Dedifferentiated amniotic fluid mesenchymal stem cell (primary cell): ENCODE measurements around the gene RC3H1.
"Not testable (repeated sequence)": the region's sequence is repeated elsewhere in the genome, so short reads cannot be mapped to it uniquely, and the experiment has no call there.

ENCODE experiments used
- DNase-seq: peaks from one replicate; pipeline ENCODE4 v3.0.0-alpha.2; 2016; ENCODE audit errors: extremely low spot score

Gene RC3H1

GRCh38 chr1:173954179-173954578, 68.0 kb downstream of the RC3H1 start:
- no peak for DNase-seq

DNA sequence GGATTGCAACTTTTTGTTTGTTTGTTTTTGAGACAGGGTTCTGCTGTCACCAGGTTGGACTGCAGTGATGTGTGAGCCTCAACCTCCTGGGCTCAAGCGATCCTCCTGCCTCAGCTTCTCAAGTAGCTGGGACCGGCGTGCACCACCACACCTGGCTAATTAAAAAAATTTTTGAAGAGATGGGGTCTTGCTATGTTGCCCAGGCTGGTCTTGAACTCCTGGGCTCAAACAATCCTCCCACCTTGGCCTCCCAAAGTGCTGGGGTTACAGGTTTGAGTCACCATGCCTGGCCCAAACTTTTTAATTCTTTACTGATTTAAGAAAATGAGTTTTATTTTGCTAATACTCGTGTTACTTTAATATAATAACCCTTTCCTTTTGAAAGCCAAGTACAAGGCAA, 73.6 kb downstream of the RC3H1 start:
- no peak for DNase-seq

GRCh38 chr1:173946380-173946921, 75.7 kb downstream of the RC3H1 start:
- no peak for DNase-seq

DNA sequence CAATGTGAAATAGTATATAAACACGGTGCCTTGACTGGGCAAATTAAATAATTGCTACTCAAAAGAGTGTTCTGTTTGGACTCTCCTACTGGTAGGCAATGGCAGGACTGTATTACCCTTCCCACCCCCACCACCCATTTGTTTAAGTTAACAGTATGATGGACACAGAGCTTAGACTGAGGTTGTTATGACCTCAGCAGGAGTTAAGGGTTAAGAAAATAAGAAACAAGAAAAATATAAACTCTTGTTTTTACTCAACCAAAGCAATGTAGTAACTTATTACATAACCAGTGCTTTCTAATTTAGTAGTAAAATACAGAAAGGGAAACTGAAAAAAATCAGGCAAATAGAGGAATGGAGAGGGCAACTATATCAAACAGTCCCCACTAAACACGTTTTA, 85.1 kb downstream of the RC3H1 start:
- DNase-seq, result no peak

DNA sequence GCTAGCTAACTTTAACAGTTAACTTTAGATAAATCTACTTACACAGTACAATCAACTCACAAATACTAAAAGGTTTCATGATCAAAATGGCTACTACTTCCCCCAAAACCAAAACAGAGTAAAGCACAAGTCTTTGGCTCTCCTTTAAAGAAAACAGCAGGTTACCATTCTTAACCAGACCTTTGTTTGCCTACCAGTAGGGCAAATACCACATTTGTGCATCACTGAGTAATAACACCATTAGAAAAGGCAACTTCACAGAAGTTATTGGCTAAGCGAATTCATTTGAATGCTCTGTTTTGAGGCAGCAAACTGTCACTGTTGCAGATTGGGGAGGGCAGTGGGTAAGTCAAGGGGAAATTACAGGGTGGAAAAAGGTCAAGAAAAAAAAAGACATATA, 87.7 kb downstream of the RC3H1 start:
- DNase-seq, result no peak

DNA sequence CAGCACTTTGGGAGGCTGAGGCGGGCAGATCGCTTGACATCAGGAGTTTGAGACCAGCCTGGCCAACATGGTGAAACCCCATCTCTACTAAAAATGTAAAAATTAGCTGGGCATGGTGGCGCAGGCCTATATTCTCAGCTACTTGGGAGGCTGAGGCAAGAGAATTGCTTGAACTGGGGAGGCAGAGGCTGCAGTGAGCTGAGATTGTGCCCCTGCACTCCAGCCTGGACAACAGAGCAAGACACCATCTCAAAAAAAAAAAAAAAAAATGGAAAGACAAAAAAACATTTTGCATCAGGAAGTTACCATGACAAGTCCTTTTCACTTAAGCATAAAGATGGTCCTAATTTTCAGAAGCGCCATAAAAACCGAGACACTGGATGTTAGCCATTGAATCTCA, 91.6 kb downstream of the RC3H1 start:
- not testable (repeated sequence) for DNase-seq

DNA sequence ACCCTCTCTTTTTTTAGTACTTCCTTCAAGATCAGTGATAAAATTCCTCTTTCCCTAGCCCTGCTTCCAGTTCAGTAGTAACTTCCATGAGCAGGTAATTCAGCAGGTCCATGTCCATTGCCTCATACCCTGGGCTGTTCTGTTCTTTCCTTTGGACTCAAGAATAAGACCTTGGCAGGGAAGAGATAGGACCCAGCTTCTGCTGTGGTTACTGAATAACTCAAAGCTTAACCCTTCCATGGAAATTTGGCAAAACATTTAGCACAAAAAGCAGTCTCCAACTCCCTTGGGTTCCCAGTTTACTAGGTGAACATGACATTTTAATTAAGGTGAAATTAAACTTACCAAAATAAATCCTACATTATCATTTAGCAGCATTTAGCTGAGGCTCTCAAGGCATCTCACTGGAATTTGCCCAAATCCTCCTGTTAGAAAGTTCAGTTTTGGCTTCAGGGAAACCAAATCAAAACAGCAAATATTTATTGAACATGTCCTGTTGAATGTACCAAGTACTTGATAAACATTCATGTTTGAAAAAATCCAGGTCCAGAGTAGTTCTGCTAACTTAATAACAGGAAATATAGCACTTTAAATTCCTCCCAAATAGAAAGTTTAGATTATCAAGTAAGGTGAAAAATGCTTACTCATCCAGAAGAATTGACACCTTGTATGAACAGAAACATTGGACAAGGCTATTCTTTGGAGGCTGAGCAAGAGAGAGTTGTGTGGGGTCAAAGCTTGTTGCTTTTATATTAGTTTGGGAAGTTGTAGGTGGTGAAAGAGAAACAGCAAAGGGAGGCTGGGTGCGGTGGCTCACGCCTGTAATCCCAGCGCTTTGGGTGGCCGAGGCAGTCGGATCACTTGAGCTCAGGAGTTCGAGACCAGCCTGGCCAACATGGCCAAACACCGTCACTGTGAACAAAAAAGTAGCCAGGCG, 96.6 kb downstream of the RC3H1 start:
- DNase-seq, result no peak

DNA sequence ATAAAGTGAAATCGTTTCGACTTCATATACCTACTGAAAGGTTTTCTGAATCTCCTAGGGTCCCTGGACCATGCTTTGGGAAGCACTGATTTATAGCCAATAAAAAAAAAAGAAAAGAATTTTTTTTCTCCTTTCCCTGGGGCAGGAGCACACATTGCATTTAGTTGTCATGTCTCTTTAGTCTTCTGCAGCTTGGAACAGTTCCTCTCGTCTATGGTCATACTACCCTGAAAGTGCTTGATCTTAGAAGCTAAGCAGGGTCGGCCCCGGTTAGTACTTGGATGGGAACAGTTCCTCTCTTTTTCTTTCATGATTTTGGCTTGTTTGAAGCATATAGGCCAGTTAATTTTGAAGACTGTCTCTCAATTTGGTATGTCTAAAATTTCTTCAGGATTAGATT, 101.3 kb downstream of the RC3H1 start:
- DNase-seq, result no peak

GRCh38 chr1:173917635-173918493, 104.3 kb downstream of the RC3H1 start:
- no peak for DNase-seq

DNA sequence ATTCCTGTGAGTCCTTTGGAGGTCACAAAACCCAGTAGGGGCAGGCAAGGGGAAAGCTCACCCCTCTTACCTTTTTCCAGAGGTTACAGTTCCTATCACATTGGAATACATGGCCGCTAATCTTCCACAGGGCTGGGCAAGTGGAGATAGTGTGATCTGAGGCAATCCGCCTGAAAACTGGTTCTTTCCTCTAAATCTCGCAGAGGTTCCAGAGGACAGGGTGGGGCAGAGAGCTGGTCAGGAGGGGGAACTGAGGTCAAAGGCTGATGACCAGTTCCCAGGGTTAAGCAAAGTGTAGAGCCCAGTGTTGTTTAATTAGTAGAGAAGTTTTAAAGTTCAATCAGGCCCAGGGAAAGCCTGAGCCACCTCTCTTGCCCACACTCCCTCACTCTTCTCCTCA, 105.0 kb downstream of the RC3H1 start, which contains the start of gene SERPINC1:
SERPINC1 (minus strand) TSS at position 179 of the 400 bp plus-strand sequence; CDS start at position 111, 68 bp downstream.
- DNase-seq, result no peak

DNA sequence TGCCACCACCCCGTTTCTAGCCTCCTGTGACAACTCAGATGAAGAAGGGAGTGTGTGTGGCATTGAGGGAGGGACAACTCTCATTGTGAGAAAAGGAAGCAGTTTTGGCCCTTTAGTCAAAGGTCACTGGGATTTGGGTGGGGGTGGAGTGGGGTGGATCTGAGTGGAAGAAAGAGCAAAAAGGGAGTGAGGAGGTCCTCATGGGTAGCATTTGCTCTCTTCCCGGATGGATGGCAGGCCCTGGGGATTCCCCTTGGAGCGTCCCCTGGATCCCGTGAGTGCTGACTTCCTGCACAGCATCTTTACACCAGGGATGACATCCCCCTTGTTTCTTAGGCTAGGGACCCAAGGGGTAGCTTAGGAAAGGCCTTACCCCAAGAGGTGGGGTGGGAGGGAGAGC, 105.5 kb downstream of the RC3H1 start:
- DNase-seq, result no peak

GRCh38 chr1:173915596-173915995, 106.6 kb downstream of the RC3H1 start:
- no peak for DNase-seq

DNA sequence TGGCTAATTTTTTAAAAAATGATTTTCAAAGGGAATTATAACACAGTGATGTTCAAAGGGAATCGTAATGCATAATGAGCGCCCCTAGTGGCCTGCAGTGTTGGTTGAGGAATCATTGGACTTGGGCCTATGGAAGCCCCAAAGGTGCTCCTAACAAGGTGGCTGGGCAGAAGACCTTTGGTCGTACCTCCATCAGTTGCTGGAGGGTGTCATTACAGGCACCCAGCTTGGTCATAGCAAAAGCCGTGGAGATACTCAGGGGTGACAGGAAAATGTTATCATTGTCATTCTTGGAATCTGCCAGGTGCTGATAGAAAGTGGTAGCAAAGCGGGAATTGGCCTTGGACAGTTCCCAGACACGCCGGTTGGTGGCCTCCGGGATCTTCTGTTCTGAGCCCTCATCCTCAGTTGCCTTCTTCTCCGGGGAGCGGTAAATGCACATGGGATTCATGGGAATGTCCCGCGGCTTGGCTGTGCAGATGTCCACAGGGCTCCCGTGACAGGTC, 107.7 kb downstream of the RC3H1 start:
- DNase-seq, result no peak

DNA sequence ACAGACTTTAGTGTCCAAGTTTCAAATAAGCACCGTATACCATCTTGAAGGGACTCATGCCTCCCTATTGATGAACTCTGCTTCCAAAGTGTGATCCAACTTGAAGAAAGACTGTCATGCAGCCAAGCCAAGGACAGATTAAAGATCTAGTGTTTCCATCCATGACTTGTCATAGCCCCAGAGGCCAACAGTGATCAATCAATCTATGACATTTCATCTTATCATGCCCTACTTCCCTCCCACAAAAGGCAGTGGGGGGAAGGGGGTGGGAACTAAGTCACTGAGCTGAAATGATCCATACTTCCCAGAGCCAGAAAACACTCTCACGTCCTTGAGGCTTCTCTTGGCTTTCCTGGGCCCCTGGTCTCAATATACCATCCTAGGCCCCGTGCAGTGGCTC, 109.0 kb downstream of the RC3H1 start:
- no peak for DNase-seq

DNA sequence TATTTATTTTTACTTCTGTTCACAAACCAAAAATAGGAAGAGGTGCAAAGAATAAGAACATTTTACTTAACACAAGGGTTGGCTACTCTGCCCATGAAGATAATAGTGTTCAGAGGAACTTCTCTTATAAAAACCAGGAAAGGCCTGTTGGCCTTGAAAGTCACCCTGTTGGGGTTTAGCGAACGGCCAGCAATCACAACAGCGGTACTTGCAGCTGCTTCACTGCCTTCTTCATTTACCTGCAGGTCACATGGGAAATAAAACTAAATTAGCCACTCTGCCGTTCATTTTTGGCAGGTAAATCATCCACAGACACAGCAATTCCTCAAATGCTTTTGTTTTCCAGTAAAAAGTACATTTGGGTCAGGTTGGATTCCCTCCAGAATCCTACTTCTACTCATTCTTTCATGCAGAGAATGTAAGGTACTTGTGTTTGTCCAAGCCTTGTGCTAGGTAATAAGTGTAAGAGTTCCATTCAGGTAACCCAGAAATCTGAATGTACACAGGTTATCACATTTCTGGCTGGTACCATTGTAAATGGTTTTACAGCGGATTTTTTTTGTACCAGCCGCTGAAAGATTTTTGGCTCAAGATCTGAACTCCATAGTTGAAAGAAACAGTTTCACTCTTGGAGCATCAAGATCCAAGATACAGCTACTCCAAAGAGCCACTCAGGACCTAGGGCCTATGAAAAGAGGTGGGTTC, 118.2 kb downstream of the RC3H1 start:
- no peak for DNase-seq

- DNase-seq, result no peak
These were observed 121.2 kb downstream of the RC3H1 start for GRCh38 chr1:173900992-173901391.

GRCh38 chr1:173900427-173900826, 121.7 kb downstream of the RC3H1 start:
- no peak for DNase-seq

DNA sequence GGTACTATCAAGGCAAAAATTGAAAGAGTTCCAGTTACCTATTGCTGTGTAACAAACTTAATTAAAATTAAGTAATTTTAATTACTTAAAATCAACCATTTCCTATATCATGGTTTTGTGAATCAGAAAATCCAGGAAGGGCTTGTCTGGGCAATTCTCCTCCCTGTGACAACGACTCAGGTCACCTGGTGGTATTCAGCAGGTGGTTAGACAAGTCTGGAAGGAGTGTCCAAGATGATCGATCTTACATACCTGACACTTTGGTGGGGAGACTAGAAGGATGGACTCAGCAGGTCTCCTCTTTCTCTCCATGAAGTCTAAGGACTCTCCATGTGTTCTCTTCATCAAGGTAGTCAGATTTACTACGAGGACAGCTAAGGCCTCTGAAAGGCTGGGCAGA, 128.0 kb downstream of the RC3H1 start:
- DNase-seq, result no peak

DNA sequence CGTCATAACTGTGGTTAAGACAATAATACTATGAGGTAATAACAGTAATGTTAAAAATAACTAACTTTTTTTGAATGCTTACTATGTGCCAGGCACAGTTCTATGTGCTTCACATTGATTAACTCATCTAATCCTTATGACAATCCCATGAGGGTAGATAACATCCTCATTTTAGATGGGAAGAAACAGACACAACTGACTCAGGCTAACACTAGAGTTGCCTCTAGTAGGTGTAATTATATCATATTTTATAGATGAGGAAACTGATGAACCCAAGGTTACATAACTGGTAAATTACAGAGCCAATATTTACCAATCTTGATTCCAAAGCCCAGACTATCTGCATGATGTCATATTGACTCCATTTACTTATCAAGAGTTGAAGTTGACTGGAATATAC, 128.5 kb downstream of the RC3H1 start:
- DNase-seq, result no peak

GRCh38 chr1:173889885-173890284, 132.3 kb downstream of the RC3H1 start:
- no peak for DNase-seq

GRCh38 chr1:173888749-173889148, 133.4 kb downstream of the RC3H1 start:
- no peak for DNase-seq

DNA sequence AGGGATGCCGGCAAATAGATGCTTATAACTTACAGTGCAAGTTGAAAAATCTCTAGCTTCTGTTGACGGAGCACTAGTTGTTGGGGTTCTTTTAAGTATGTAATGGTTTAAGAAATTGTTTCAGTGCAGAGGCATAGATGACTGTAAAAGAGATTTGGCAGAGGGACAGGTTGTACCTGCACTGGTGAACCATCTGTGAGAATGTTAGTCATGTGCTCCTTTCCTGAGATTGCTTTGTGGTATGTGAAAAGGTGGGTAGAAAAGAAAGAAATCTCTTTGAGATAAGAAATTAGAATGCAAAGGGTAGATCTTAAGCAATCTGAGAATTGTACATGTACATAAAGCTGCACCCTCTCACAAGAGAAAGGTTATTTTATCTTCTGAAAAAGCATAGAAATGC, 134.5 kb downstream of the RC3H1 start:
- DNase-seq, result no peak
